ENCODE results near the gene RNU1-4.
"Not testable (repeated sequence)": the region's sequence is repeated elsewhere in the genome, so short reads cannot be mapped to it uniquely, and the experiment has no call there.

RNU1-4 gene

DNA sequence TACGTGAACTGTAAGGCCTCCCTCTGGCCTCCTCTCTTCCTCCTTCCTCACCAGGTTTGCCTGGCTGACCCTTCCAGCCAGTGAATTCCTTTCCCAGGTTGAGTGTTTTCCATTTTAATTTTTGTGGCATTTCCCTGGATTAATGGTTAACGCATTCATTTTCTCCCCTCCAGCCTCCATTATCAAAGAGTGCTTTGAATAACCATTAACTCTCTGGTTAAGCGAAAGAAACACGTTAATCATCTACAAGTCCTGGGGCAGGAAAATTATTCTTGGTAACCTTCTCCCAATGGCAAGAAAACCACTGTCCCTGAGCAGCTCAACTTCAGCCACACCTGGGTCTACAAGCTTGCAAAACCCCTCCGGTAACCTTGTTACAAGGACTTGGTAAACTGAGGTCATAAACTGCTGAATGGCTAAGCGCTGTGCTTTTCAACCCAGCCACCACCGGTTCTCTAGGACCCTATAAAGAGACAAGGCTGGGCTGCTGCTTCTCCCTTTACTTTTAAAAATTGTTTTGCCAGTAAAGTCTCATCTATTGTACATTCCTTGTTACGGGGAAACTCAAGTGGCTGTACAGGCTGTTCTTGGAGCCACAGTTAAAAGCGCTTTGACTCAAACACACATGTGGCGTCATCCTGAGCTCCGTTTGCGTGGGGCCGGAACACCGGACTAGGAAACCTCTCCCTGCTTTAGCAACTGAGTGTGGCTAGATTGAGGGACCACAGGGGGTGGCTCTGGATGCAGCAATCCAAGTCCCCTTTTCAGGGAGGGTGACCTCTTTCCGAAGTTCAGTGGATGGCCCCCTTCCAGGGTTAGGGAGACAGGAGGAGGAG is 24.7 kb downstream of the RNU1-4 start:
- in situ Hi-C loops (cut with MboI; ENCODE audit: low sequenced_read_pairs), result not testable (repeated sequence)

DNA sequence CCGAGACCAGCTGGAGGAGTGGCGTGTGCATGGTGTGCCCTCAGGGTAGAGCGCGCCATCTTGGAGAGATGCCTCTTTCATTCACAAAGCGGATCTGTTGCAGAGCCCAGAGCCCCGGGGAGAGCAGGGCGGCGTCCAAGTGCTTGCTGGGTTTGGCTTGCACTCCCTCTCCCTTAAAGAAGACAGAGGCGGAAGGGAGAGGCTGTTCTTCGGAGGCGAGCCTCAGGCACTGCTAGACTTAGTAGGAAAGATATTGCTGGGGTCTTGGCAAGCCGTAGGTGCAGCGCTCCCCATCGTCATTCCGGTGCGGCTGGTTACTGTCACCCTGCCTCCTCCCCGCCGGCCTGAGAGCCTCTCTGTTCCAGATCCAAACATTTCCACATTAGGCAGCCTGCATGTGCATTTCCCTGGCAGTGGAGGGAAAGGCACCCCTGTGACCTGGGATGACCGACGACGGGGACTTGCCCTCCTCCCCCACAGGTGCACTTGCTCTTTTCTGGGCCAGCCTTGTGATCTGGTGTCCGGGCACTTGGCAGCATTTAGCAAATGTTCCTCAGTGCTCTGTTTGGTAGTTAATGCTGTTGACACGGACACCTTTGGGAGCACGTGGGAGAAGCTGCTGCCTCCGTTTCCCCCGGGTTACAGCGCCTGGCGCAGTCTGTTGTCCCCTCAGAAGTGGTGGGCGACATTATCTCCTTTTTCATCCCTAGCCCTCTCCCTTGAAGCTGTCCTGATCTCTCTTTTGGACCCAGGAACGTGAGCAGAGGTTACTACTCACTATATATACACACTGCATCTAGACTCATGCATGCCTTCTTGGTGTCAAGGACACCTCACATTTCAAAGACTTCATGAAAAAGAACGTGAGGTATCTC is 25.7 kb downstream of the RNU1-4 start:
- in situ Hi-C loops (cut with MboI; ENCODE audit: low sequenced_read_pairs), result not testable (repeated sequence)

DNA sequence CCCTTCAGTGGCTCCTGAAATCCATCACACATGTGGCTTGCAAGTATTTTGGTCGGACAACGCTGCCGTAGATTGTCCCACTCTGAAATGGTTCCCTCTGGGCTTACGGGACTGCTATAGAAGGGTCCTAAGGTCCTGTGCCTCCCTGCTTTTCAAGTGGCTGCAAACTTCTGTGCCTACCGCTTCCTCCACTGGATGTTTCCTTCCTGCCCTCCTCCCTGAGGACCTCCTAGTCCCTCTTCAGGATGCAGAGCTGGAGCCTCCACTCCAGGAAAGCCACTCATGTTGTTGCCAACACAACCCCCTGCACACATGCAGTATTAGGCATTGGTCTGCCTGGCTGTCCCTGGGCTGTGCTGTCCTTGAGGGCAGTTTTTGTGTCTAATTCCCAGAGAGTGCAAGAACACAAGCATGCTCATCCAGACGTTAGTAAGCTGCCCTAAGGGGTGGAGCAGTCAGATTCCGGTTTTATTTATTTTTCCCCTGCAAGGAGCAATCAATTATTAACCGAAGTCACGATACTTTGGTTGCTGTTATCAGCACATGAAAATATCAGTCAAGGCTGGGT is 26.5 kb downstream of the RNU1-4 start:
- in situ Hi-C loops (cut with MboI; ENCODE audit: low sequenced_read_pairs), result not testable (repeated sequence)

DNA sequence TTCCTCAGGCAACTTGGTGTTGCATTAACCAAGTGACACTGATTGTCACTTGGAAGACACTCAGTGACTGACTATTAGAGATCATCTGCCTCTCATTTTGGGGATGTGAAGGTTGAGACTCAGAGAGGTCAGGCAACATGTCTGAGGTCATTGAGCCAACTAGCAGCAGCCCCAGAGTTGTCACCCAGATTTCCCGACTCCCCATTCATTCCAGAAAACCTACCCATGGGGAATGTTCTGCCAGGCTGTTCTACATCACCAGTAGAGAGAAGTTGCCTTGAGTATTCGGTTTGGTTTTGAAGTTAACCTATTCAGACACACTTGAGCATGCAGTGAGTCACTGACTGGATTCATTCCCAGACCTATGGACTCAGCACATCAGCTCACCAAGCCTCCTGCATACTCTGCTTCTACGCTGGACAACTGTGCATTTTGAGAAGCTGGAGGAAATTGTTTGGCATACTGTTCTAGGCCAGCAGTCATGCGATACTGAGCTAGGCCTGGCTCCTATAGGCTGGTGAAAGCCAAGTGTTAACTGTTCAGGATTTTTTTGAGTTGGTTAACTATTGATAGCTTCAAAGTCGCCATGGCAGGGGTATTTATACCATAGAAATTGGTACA is 29.9 kb downstream of the RNU1-4 start:
- in situ Hi-C loops (cut with MboI; ENCODE audit: low sequenced_read_pairs), result not testable (repeated sequence)

DNA sequence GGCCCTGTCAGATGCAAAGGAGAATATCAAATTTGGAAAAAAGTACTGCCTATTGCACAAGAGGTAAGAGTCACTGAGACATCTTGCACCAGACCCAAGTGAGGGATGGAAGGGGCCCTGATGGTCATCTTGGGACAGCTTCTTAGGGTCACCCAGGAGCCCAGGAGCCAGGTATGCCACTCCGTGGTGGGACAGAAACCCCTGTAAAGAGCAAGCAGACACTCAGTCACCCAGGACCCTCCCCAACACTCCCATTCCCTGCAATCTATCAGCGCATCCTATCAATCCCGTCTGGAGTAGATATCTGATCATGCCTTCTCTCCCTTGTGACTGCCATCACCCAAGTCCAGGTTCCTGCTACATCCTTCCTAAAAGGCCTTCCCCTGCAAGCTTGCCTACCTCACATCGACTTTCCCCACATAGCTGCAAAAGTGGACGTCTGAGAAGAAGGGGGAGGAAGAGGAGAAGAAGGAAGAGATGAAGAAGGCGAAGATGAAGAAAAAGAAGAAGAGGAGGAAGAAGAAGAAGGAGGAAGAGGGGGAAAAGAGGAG is 30.7 kb downstream of the RNU1-4 start:
- in situ Hi-C loops (cut with MboI; ENCODE audit: low sequenced_read_pairs), result not testable (repeated sequence)

DNA sequence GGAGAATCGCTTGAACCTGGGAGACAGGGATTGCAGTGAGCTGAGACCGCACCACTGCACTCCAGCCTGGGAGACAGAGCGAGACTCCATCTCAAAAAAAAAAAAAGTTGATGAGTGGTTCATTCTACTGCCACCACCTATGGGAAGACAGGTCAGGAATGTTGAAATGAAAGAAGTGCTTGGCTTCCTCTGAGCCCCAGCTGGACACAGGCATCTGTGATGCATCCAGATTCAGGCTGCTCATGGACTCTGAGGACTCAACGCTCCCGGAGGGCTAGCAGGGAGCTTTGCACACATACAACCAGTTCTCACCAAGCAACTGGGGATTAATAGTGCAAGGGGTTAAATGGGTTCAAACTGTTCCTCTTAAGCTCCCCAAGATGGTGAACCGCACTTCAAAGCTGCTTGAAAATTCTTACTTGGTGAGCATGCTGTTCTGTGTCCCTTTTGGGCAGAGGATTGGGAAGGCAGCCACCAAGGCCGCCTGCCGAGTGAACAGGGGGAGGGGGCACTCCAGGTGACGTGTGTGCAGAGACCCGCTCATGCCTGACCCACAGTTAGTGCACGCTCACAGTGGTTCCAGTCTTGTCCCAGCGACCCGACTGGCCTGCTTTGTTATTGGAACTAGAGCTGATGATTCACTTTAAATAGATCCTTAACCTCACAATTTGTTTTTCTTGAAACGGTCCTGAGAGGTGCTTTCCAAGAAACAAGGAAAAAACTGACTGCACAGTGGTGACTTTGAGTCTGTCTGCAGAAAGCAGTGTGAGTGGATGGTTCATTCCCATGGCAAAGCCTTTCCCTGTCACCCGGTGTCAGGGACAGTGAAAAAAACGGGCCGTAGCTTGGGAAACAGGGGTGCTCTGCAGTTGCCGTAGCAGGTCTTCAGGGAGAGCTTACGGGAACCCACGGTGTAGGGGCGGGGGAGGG is 32.2 kb downstream of the RNU1-4 start:
- in situ Hi-C loops (cut with MboI; ENCODE audit: low sequenced_read_pairs), result not testable (repeated sequence)

DNA sequence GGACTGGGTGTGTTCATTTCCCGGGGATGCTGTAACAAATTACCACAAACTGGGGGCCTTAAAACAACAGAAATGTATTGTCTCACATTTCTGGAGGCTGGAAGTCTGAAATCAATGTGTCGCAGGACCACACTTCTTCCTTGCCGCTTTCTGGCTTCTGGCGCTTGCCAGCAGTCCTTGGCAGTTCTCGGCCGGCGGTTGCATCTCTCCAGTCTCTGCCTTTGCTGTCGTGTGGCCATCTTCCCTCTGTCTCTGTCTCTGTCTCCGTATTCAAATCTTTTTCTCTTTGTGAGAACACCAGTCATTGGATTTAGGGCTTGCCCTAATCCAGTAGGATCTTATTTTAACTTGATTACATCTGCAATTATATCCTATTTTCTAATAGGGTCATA is 32.9 kb downstream of the RNU1-4 start:
- in situ Hi-C loops (cut with MboI; ENCODE audit: low sequenced_read_pairs), result not testable (repeated sequence)

DNA sequence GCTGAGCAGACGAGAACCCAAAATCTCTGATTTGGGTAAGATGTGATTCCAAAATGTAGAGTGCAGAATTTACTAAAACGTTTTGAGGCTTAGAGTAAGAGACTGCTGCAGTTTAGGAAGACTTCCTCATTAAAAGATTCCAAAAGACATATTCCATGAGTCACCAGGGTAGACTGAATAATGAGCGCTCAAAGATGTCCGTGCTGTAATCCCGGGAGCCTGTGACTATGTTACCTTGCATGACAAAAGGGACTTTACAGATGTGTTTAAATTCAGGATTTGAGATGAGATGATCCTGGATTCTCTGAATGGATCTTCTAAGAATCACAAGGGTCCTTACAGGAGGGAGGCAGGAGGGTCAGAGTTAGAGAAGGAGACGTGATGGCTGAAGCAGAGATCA is 33.4 kb downstream of the RNU1-4 start:
- in situ Hi-C loops (cut with MboI; ENCODE audit: low sequenced_read_pairs), result not testable (repeated sequence)

DNA sequence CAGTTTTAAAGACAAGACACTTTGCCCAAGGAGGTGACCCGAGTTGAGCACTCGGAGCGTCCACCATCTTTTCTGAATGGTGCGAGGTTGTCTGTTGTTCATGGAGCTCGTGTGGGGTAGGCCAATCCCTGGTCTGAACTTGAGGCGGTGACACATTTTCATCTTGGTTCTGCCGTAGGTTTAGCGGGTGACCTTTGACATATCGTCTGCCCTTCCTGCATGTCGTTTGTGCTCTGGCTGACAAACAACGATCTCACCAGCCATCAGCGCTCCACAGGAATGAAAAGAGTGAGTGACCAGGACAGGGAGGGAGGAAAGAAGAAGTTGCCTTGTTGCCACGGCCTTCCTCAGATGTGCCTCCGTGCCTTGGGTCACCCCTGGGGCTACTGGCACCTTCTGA is 34.5 kb downstream of the RNU1-4 start:
- in situ Hi-C loops (cut with MboI; ENCODE audit: low sequenced_read_pairs), result not testable (repeated sequence)

DNA sequence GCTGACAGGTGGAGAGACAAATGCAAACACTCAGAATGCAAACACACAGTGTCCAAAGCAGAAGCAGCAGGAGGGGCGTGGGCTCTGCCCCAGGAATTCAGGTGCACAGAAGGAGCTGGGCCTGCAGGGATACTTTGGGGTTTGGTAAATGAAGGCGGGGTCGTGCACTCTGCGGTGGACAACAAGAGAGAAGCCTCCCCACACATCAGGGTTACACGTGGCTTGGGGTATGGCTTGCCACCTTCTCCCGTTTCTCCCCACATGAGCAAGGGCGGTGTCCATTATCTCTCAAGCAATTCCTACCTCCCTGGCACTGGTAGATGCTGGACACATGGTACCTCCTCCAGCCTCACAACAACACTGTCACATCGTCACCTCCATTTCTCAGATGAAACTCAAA is 35.0 kb downstream of the RNU1-4 start:
- in situ Hi-C loops (cut with MboI; ENCODE audit: low sequenced_read_pairs), result not testable (repeated sequence)

DNA sequence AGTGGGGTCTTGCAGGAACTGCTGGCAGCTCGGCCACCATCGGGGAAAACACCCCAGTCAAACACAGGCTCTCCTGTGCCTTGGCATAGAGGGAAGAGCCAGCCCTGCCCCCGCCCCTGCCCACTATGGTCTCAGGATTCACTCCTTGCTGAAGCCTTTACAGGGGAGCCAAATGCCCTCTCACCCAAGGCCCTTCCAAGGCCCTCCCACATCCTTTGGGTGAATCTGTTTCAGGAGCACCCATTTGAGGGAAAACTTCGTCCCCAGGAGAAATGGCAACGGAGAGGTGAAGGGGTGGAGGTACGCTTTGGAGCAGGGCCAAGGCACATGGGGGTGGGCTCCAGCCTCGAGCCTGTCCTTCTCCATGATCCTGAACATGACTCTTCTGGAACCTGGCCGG is 35.9 kb downstream of the RNU1-4 start:
- in situ Hi-C loops (cut with MboI; ENCODE audit: low sequenced_read_pairs), result not testable (repeated sequence)

DNA sequence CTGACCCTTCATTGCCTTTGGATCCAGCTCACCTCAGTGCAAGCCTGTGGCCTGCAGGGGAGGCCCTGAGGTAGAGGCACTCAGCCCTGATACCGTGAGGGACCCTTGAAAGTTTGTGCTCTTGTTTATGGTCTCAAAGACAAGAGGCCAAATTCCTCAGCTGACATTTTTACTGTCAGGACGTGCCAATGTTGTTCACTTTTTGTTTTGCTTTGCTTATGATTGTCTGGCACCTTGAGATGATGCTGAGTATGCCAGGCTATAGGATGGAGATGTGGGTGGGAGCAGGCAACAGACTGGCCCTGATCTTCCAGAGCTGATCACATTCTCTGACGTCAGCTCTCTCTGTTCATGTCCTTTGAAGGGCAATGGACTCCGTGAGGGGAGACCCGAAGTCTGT is 36.5 kb downstream of the RNU1-4 start:
- in situ Hi-C loops (cut with MboI; ENCODE audit: low sequenced_read_pairs), result not testable (repeated sequence)

DNA sequence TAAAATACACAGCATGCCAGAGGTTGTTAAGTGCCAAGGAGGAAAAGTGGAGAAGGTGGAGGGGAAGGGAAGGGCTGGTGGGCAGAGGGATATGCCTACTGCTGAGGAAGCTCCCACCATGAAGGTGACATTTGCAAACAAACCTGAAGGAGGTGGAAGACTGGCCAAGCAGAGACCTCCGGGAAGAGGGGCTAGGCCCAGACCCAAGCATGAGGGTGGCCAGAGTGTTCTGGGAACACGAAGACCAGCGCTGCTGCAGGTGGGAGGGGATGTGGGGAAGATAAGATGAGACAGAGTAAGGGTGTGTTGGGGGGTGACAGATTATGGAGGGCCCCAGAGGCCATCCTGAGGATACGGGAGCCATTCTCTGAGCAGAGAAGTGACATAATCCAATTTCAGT is 37.5 kb downstream of the RNU1-4 start:
- in situ Hi-C loops (cut with MboI; ENCODE audit: low sequenced_read_pairs), result not testable (repeated sequence)

DNA sequence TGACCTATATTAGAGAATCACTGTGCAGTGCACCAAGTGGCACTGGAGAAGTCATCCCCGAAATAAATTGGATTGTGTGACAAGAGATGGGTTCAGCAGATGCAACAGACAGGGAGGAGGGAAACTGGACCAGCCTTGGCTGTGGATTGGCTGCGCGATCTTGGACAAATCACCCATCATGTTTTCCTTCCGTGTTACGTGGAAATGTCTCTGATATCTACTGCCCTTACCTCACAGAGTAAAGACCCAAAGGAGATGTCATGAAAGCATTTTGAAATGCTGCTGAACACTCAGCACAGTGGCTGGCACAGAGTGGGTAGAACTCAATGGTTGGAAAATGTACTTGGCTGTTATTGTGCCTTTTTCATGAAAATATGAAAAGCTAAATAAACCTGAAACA is 39.2 kb downstream of the RNU1-4 start:
- in situ Hi-C loops (cut with MboI; ENCODE audit: low sequenced_read_pairs), result not testable (repeated sequence)

DNA sequence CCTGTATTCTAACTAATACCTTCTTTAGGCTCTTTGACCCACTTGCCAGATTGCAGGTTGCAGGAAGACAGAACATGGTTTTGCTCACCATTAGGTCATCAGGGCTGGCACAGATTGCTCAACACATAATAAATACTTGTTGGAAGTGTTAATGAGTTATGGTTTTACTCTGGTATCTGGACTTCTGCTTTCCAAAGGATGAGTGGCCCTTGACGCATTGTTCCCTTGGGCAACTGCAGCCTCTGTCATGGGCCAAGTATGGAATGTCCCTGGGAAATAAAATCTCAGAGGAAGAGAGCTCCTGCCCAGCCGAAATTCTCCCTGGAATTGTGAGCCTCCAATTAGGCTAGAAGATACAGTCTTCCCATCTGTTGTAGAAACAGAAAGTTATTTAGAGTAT is 40.7 kb downstream of the RNU1-4 start:
- in situ Hi-C loops (cut with MboI; ENCODE audit: low sequenced_read_pairs), result not testable (repeated sequence)

DNA sequence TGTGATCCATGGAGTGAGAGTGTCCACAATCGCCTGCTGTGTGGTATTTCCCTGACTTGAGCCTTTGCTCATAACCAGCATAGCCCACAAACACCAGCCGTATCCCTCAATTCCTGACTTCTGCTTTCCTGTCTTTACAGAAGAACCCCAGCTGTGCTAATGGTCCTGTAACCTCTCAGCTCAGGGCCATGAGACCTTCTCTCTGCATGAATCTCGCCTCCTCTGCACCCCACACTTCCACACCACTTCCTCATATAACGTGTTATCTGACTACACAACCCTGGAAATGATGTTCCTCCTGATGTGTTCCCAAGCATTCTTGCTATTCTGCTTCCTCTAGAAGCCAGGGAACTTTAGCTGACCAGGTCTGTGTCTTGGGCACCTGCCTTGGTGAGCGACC is 41.3 kb downstream of the RNU1-4 start:
- in situ Hi-C loops (cut with MboI; ENCODE audit: low sequenced_read_pairs), result not testable (repeated sequence)

DNA sequence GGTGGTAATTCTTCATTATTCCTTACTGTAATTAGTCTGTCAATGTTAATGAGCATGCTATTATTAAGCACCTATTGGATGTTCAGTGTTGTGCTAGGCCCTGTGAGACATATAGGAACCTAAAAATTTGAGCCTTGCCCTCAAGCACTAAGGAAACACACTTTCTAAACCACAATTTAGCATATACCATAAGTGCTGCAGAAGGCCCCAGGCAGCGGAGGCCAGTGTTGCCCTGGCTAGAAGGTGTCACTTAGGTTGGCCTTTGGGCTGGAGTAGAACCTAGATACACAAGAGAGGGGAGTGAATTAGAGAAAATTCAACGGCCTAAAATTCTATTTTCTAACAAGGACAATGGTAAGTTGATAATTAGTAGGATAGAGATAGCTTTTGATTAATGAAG is 44.6 kb downstream of the RNU1-4 start:
- in situ Hi-C loops (cut with MboI; ENCODE audit: low sequenced_read_pairs), result not testable (repeated sequence)

DNA sequence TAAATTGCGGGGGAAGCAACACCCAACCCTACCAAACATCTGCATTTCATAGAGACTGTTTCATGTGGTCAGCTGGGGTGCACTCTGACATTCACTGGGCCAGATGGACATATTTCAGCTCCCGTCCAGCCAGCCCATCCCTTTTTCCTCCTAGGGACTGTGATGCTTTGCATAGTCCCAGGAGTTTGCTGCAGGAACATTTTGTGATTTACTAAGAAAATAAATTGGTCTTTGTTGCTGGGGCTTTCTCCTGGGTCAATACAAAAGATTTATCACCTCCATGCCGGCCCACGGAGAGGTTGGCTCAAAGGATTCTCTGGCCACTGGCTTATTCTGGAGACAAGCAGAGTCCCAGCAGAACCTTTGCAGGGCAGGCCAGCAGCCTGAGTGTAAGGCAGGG is 46.0 kb downstream of the RNU1-4 start:
- in situ Hi-C loops (cut with MboI; ENCODE audit: low sequenced_read_pairs), result not testable (repeated sequence)

DNA sequence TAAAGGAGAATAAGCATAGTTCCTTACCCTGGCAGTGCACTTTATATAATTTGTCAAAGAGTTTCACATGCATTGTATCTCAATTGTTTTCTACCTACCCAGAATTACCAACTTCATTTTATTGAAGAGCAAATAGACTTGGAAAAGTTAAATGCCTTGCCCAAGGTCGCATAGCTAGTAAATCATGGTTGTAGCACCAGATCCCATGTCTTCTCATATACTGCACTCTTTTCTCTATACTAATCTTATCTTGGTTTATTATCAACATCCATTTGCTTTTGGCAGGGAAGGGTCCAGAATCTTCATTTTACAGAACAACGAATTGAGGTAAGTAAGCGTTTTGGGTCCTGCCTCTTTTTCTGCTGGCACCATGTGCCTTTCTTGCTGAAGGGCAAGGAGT is 46.9 kb downstream of the RNU1-4 start:
- in situ Hi-C loops (cut with MboI; ENCODE audit: low sequenced_read_pairs), result not testable (repeated sequence)

DNA sequence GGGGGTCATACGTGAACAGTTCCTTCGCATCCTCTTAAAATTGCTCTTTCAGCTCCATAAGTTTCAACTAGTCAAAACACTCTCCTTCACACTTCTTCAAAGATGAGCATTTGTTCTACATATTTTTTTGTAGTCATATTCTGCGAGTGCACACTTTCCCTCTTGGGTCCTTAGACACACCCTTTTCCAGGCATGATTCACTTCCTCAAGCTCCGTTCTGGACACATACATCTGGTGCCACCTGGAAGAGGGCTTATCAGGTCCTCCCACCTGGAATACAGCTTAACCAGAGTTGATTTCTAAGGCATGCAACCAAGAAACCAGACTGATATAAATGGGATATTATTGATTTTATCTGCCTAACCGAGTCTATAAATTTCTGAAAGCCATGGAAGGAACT is 47.4 kb downstream of the RNU1-4 start:
- in situ Hi-C loops (cut with MboI; ENCODE audit: low sequenced_read_pairs), result not testable (repeated sequence)
